Adrenal gland (tissue), 12 donors: ENCODE results near the gene ATP8A2. TPM values are rescaled to one million over a fixed set of nuclear protein-coding genes. Genes with fewer than 3 reads are reported as not detected.

Source experiments
- DNase-seq, 7 donors: peaks; one replicate each; pipeline ENCODE4 v3.0.0-alpha.2; 2019 to 2020
- H3K27ac ChIP-seq, 5 donors: fragments of 200-600 bp; sonication (generic) in 4 of 5; 1 replicate in 3 of 5; 2 replicates in 2 of 5; pipeline versions ENCODE4 v1.5.1 to v1.8.0; 2016 to 2020; ENCODE audit warnings: mild to moderate bottlenecking in 1 of 5
- H3K27me3 ChIP-seq: fragments of 200-600 bp; 2 replicates; pipeline ENCODE4 v1.8.0; 2021
- H3K36me3 ChIP-seq, 2 donors: fragments of 200-600 bp; replicated peaks in 1 of 2; 1 replicate in 1 of 2; 2 replicates in 1 of 2; pipeline versions ENCODE4 v1.5.1 to v1.8.0; 2018 to 2022
- H3K4me1 ChIP-seq, 2 donors: fragments of 200-600 bp; replicated peaks in 1 of 2; 1 replicate in 1 of 2; 2 replicates in 1 of 2; pipeline versions ENCODE4 v1.5.1 to v1.8.0; 2018 to 2021
- H3K4me3 ChIP-seq, 4 donors: fragments of 200-600 bp; sonication (generic) in 3 of 4; one replicate each; pipeline ENCODE4 v1.5.1; 2016 to 2018
- H3K9me3 ChIP-seq, 3 donors: fragments of 200-600 bp; sonication (generic) in 1 of 3; replicated peaks in 1 of 3; 1 replicate in 2 of 3; 2 replicates in 1 of 3; pipeline versions ENCODE4 v1.5.1 to v1.8.0; 2016 to 2021
- POLR2A ChIP-seq, 2 donors: fragments of 450-650 bp; IDR thresholded peaks; one replicate each; pipeline ENCODE4 v1.6.1; 2017; ENCODE audit warnings: antibody characterized with exemption in 2 of 2, mild to moderate bottlenecking in 2 of 2, moderate library complexity in 1 of 2
- WGBS, 4 donors: extraction: QIAGEN DNeasy Blood & Tissue Kit in 2 of 4; methylation state at CpG; one replicate each; pipeline versions ENCODE4 v1.1.5 to v1.1.7; 2013 to 2017; 5-methylcytosine and 5-hydroxymethylcytosine counted together
- intact Hi-C, 2 donors: fragments of 100-400 bp; cut with DNase I; formaldehyde crosslinking; loops; one replicate each; pipeline versions ENCODE4 v1.14.1 to v1.15.0; 2022 to 2023
- polyA plus RNA-seq, 3 donors: library from polyadenylated mRNA; stranded (reverse); fragments of 200-250 nt in 2 of 3; fragments of 350-450 nt in 1 of 3; fragmentation: Illumina TruSeq in 1 of 3; extraction: RNeasy Lipid Tissue Mini Kit (QIAGEN cat#74804) in 1 of 3; gene quantifications; one replicate each; pipeline ENCODE4 v1.2.3, GENCODE V29; 2013 to 2014
- total RNA-seq, 9 donors: library from RNA; depleted of rRNA in 4 of 9; stranded (reverse); fragments of >200 nt in 4 of 9; fragments of 120-200 nt in 1 of 9; fragmentation: NEBNext Ultra II Directional in 1 of 9; extraction: Animal tissue kit (Norgen Biotek cat#: 25700) in 1 of 9; gene quantifications; one replicate each; pipeline versions ENCODE4 v1.1.0 to v1.2.4, GENCODE V29; 2013 to 2023
- TF ChIP-seq, protein P1 (sequence below), 6 experiments: fragments of 450-650 bp in 4 of 6; fragments of 200-600 bp in 2 of 6; sonication (generic) in 1 of 6; IDR thresholded peaks; 1 replicate in 5 of 6; 2 replicates in 1 of 6; pipeline versions ENCODE4 v1.5.1 to v1.8.0; 2016 to 2021; ENCODE audit warnings: antibody characterized with exemption in 6 of 6, mild to moderate bottlenecking in 2 of 6, moderate library complexity in 1 of 6
- donor health status: healthy with polysubstance abuse.
- donor health status: Bipolar disorder and iron deficiency.
- donor health status: DM: yes; HTN: yes; CAD: no.
- donor health status: DM: no; HTN: no; CAD: no.
- donor health status: DM: no; HTN: no; CAD: no.
- donor health status: DM: yes; HTN: yes; CAD: no.

Gene ATP8A2
- total and polyA plus RNA-seq, 12 donors = 0.77 to 14.0 (median 4.3) TPM

DNA sequence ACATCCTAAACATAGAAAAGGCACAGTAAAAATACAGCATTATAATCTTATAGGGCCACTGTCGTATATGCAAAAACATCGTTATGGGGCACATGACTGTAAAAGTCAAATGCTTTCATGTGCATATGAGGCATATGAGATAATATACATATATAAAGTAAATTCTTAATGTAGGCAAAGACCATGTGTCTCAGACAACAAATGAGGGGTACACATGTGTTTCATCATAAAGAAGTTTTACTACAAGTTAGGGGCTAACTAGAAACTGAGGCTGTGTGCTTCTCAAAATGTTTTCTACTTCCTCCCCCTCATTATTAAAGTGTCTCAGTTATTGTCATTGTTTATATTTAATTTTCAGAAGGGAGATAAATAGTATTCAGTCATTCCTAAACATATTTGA, 370.4 kb downstream of the ATP8A2 start:
- H3K9me3 ChIP-seq = no peaks in the 10 kb centered on the region
- DNase-seq = no peak
- H3K36me3 ChIP-seq = no peaks in the 10 kb centered on the region
- no peak overlapping the region for H3K27ac ChIP-seq
- no peaks in the 10 kb centered on the region for H3K27me3 ChIP-seq
- no peak overlapping the region for H3K4me3 ChIP-seq
- no peak for TF ChIP-seq POLR2A (IDR thresholded peaks at IDR 0.05)
- TF ChIP-seq, protein P1, sequence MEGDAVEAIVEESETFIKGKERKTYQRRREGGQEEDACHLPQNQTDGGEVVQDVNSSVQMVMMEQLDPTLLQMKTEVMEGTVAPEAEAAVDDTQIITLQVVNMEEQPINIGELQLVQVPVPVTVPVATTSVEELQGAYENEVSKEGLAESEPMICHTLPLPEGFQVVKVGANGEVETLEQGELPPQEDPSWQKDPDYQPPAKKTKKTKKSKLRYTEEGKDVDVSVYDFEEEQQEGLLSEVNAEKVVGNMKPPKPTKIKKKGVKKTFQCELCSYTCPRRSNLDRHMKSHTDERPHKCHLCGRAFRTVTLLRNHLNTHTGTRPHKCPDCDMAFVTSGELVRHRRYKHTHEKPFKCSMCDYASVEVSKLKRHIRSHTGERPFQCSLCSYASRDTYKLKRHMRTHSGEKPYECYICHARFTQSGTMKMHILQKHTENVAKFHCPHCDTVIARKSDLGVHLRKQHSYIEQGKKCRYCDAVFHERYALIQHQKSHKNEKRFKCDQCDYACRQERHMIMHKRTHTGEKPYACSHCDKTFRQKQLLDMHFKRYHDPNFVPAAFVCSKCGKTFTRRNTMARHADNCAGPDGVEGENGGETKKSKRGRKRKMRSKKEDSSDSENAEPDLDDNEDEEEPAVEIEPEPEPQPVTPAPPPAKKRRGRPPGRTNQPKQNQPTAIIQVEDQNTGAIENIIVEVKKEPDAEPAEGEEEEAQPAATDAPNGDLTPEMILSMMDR (IDR thresholded peaks at IDR 0.05) = no peak
- 89 to 99% (median 96%) methylated on average over 2 of the region's 2 CpGs for WGBS, 4 donors
- peaks cover 5 to 6% of the 10 kb centered on the region in 2 donors for H3K4me1 ChIP-seq
- intact Hi-C loops = no loop called here

DNA sequence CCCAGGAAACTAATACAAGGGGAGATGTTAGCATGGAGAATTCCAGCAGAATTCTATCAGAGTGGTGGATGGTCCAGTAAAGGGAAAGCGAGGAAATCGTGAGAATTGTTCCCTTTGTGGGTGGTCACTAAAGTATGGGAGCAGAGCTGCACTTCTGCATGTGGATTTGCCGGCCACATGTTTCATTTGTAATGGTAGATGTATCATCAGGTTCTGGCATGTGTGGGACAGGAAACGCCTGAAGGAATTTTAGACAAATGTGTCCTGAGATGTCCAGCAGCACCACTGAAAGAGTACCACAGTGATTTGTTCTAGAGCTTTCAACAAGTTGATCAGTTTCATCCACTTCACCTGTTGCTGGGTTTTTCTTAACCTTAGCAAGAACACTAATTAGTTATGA, 371.6 kb downstream of the ATP8A2 start:
- Histone ChIP-seq H3K36me3 (no peaks in the 10 kb centered on the region), H3K27ac (no peak overlapping the region), H3K9me3 (no peaks in the 10 kb centered on the region), H3K27me3 (no peaks in the 10 kb centered on the region), H3K4me1 (peaks cover 3 to 5% of the 10 kb centered on the region in 2 donors), H3K4me3 (no peak overlapping the region)
- 84 to 88% (median 86%) methylated on average over 4 of the region's 4 CpGs for WGBS, 4 donors
- intact Hi-C loops = no loop called here
- TF ChIP-seq, protein P1 (IDR thresholded peaks at IDR 0.05) = no peak
- no peak for TF ChIP-seq POLR2A (IDR thresholded peaks at IDR 0.05)
- no peak for DNase-seq

DNA sequence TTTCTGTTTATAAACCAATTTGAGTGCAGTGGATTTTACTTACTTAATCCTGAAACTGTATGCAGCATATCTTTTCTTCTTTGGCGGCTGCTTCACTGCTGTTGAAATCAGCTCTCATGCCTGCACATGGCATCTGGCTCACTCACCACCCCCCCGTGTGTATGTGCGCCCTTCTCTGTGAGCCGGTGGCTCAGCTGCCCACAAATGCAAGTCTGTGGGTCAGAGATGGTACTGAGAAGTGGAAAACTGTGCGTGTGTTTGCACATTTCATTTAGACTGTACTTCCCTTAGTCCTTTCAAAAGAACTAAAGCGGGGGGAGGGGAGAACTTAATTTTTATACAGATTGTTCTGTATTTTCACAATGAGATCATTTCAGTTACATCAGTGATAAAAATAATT, 372.4 kb downstream of the ATP8A2 start:
- H3K27ac ChIP-seq = no peak overlapping the region
- no peaks in the 10 kb centered on the region for H3K36me3 ChIP-seq
- intact Hi-C loops = no loop called here
- no peaks in the 10 kb centered on the region for H3K4me1 ChIP-seq
- no peaks in the 10 kb centered on the region for H3K9me3 ChIP-seq
- H3K4me3 ChIP-seq = no peak overlapping the region
- TF ChIP-seq POLR2A (IDR thresholded peaks at IDR 0.05) = no peak
- 66 to 80% (median 70%) methylated on average over 6 of the region's 6 CpGs for WGBS, 4 donors
- DNase-seq = no peak
- H3K27me3 ChIP-seq = no peaks in the 10 kb centered on the region

DNA sequence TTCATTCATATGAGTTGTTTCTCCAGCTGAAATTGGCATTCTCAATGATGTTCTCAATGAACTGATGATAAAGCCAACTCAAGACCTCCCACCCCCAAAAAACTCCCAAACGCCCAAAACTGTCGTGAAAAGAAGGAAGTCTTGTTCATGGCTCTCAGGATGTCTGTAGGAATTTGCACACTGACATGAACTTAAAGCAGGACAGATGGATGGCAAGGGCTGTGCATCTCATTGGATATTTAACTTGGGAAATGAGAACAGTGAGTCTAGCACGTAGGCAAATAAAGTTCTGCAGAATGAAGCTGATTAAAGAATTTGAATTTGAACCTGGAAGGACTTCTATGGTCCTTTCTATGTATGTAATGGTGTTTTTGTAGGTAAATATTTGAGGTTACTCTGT, 374.4 kb downstream of the ATP8A2 start:
- DNase-seq = no peak
- Histone ChIP-seq H3K36me3 (no peaks in the 10 kb centered on the region), H3K4me3 (no peak overlapping the region), H3K27ac (no peak overlapping the region), H3K4me1 (no peaks in the 10 kb centered on the region), H3K27me3 (no peaks in the 10 kb centered on the region), H3K9me3 (no peaks in the 10 kb centered on the region)
- WGBS, 4 donors = 76 to 92% (median 86%) methylated on average over 3 of the region's 3 CpGs
- TF ChIP-seq, protein P1 (IDR thresholded peaks at IDR 0.05) = no peak
- no peak for TF ChIP-seq POLR2A (IDR thresholded peaks at IDR 0.05)
- intact Hi-C loops = no loop called here

DNA sequence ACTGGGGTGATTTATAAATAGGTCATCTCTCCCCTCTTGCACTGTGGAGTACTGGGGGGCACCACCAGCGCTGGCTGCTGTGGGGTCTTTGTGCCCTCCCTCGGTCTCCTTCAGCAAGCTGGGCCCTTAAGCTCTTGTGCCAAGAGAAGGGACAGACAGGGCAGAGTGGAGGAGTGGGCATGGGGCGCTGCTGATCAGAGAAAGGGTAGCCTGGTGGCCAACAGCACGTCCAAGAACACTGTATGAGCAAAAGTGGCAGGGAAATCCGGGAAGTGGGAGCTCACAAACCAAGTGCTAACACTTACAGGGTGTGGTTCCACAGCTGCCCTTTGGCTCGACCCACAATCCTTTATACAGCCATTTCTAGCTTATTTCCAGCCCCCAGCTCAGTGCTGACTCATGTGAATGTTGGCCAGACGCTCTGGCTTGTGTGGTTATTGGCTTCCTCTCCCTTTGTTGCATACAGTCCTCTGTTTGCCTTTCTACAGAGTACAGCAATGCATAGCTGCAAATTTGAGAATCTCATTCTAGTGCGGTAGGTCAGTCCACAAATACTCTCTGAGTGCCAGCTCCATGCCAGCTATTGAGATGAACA, 381.3 kb downstream of the ATP8A2 start:
- WGBS, 4 donors = 48 to 63% (median 57%) methylated on average over 5 to 8 of the region's 8 CpGs
- no peaks in the 10 kb centered on the region for H3K27me3 ChIP-seq
- no peak overlapping the region for H3K27ac ChIP-seq
- intact Hi-C loops = no loop called here
- DNase-seq = peak in 6 of 7 donors; percentile 10 to 51 (median 30)
- H3K4me1 ChIP-seq = no peaks in the 10 kb centered on the region
- no peak overlapping the region for H3K4me3 ChIP-seq
- H3K9me3 ChIP-seq = no peaks in the 10 kb centered on the region
- no peaks in the 10 kb centered on the region for H3K36me3 ChIP-seq
- no peak for TF ChIP-seq POLR2A (IDR thresholded peaks at IDR 0.05)
- TF ChIP-seq, protein P1 (IDR thresholded peaks at IDR 0.05) = no peak
